GM21723 (cell line): ENCODE measurements around the gene TRIM32.

Experiments
- ATAC-seq: cut with Tn5 transposase; IDR thresholded peaks from one replicate; pipeline ENCODE4 v1.9.1; 2021; ENCODE audit warnings: mild to moderate bottlenecking, moderate library complexity; ENCODE audit not compliant: unreplicated experiment

Gene TRIM32

GRCh38 chr9:116749772-116750171 lies 62.7 kb downstream of the TRIM32 start:
- ATAC-seq: no peak

- no peak for ATAC-seq
Observed at GRCh38 chr9:116750510-116750909, 63.4 kb downstream of the TRIM32 start.
